Stimulated activated naive B cell treated with anti-CD40 and anti-IgM and Interleukin-4, amounts not matched to agents 10 μg/mL and 1 μg/mL and 100 μg/mL, for 72 hours (primary cell): ENCODE measurements around the gene MAS1.

Experiments
- ATAC-seq, 2 donors: fragments of 150-1000 bp; cut with Tn5 transposase; replicated peaks; 2 replicates each; pipeline ENCODE4 v1.10.0; 2021; ENCODE audit warnings: moderate library complexity in 1 of 2
- DNase-seq: peaks from one replicate; pipeline ENCODE4 v3.0.0; 2021
- H3K27ac Mint-ChIP-seq: one replicate; pipeline ENCODE4 v1.8.0; 2022; ENCODE audit warnings: mild to moderate bottlenecking, mixed read lengths
- H3K27me3 Mint-ChIP-seq, 2 donors: one replicate each; pipeline ENCODE4 v1.8.0; 2022; ENCODE audit warnings: mixed read lengths in 2 of 2
- H3K36me3 Mint-ChIP-seq, 2 donors: one replicate each; pipeline ENCODE4 v1.8.0; 2022; ENCODE audit warnings: mixed read lengths in 2 of 2, mild to moderate bottlenecking in 1 of 2
- H3K4me1 Mint-ChIP-seq, 2 donors: one replicate each; pipeline ENCODE4 v1.8.0; 2022; ENCODE audit warnings: mixed read lengths in 2 of 2, mild to moderate bottlenecking in 1 of 2
- H3K4me3 Mint-ChIP-seq, 2 donors: one replicate each; pipeline ENCODE4 v1.8.0; 2022; ENCODE audit warnings: mild to moderate bottlenecking in 2 of 2, mixed read lengths in 2 of 2, moderate library complexity in 1 of 2
- H3K9me3 Mint-ChIP-seq, 2 donors: one replicate each; pipeline ENCODE4 v1.8.0; 2022; ENCODE audit warnings: mixed read lengths in 2 of 2, mild to moderate bottlenecking in 1 of 2

MAS1 gene

DNA sequence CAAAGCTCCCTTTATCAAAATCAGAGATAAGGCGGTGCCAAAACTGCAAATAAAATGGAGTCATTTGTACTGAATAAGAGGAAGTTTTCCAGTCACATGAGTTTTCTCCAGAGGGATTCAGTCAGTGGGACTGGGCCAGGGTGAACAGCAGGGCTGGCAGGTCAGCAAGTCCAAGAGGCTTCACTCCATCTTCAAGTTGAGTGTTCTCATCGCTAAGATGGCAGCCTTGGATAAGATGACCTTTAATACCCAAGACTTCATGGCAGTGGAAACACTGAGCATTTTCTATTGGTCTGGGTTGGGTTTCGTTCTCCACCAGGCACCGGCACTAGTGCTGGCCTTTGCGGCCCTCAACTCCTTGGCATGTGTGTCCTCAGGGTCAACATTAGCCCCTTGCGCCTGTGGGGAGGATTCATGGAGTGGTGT, 48.8 kb downstream of the MAS1 start:
- peaks cover 8 to 10% of the 10 kb centered on the region in 2 donors for H3K9me3 Mint-ChIP-seq
- peaks cover 23 to 26% of the 10 kb centered on the region in 2 donors for H3K27me3 Mint-ChIP-seq
- DNase-seq (no peak), ATAC-seq (no peak)
- no peak overlapping the region for H3K4me3 Mint-ChIP-seq
- H3K4me1 Mint-ChIP-seq = peaks cover 7 to 11% of the 10 kb centered on the region in 2 donors
- H3K36me3 Mint-ChIP-seq = peaks cover under 1 to 5% of the 10 kb centered on the region in 2 donors
- H3K27ac Mint-ChIP-seq = no peak overlapping the region
